Heart left ventricle (tissue), 13 donors: Measurements from ENCODE around the gene OR7D2.

Experiments used
- POLR2A ChIP-seq, 2 donors: fragments of 450-650 bp; IDR thresholded peaks; one replicate each; pipeline ENCODE4 v1.6.1; 2017; ENCODE audit warnings: antibody characterized with exemption in 2 of 2, mild to moderate bottlenecking in 2 of 2, moderate library complexity in 2 of 2
- TF ChIP-seq, protein P1 (sequence below), 12 donors: fragments of 200-600 bp; sonication (generic) in 4 of 12; IDR thresholded peaks; one replicate each; pipeline versions ENCODE4 v1.5.0 to v1.8.0; 2018 to 2022; ENCODE audit warnings: antibody characterized with exemption in 12 of 12, mild to moderate bottlenecking in 5 of 12
- donor health status: ischemic (EF 13 %, LVEDD 7.1; RV severe dilation, severe dysfunction).
- donor health status: DM: no; HTN: yes; CAD: no.
- donor health status: DM: no; HTN: no; CAD: no.
- donor health status: ischemic (EF 25% LVEDD 6.9; RV normal size, moderate dysfunction).
- donor health status: ischemic (EF 25% LVEDD 5.7; RV mildly dilated, moderate dysfunction).
- donor health status: ischemic (EF 35%, LVEDD 5.7; RV mildly dilated, moderate dysfunction).
- donor health status: nonischemic (EF 11% LVEDD 7.7; RV severe dilation, severe dysfunction).
- donor health status: DM: yes; HTN: yes; CAD: no.
- donor health status: PGD.
- donor health status: ischemic (EF 29% LVEDD 5.4; RV normal size, mild dysfunction).
- donor health status: nonischemic (EF 23%, LVEDD 6.1; RV moderate dilation, normal function).

DNA sequence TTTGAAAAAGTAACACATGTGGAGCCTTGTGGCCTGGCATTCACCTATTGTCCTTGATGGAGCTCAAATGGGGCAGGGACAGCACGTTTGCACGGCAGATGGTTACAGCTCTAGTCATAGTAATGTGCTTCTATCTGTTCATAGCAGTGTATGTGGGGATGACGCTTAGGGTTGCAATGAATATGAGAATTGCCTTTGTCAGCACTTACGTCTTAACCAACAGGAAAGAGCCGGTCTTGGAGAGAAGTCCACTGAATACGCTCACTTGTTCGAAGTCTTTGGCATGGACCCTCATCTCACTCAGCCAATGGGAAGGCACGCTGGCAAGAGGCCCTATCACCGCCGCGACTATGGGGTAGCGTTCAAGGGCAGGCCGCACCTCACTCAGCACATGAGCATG lies 18.9 kb upstream of the OR7D2 start:
- no peak for TF ChIP-seq POLR2A (IDR thresholded peaks at IDR 0.05)
- TF ChIP-seq, protein P1, sequence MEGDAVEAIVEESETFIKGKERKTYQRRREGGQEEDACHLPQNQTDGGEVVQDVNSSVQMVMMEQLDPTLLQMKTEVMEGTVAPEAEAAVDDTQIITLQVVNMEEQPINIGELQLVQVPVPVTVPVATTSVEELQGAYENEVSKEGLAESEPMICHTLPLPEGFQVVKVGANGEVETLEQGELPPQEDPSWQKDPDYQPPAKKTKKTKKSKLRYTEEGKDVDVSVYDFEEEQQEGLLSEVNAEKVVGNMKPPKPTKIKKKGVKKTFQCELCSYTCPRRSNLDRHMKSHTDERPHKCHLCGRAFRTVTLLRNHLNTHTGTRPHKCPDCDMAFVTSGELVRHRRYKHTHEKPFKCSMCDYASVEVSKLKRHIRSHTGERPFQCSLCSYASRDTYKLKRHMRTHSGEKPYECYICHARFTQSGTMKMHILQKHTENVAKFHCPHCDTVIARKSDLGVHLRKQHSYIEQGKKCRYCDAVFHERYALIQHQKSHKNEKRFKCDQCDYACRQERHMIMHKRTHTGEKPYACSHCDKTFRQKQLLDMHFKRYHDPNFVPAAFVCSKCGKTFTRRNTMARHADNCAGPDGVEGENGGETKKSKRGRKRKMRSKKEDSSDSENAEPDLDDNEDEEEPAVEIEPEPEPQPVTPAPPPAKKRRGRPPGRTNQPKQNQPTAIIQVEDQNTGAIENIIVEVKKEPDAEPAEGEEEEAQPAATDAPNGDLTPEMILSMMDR (IDR thresholded peaks at IDR 0.05) = no peak
